HG02678 (cell line): ENCODE results near the gene MALRD1.

Experiments used
- ATAC-seq: cut with Tn5 transposase; IDR thresholded peaks from one replicate; pipeline ENCODE4 v1.9.1; 2021; ENCODE audit warnings: mild to moderate bottlenecking, moderate library complexity; ENCODE audit not compliant: unreplicated experiment

Gene MALRD1

DNA sequence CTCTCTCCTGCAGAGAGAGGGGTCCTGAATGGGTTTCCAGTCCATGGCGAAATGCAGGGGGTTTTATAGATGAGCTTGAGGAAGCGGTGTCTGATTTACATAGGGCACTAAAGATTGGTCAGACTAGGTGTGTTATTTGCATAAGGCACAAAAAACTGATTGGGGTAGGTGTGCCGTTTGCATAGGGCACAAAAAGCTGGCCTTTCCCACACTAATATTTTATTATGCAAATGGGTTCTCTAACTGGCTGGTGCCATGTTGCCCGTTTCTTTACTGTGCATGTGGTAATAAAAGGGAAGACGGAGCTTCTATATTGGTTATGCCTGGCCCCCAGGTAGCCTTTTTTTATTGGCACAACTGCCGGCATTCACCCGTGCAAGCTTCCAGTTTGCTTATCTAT is 50.2 kb downstream of the MALRD1 start:
- ATAC-seq: no peak

DNA sequence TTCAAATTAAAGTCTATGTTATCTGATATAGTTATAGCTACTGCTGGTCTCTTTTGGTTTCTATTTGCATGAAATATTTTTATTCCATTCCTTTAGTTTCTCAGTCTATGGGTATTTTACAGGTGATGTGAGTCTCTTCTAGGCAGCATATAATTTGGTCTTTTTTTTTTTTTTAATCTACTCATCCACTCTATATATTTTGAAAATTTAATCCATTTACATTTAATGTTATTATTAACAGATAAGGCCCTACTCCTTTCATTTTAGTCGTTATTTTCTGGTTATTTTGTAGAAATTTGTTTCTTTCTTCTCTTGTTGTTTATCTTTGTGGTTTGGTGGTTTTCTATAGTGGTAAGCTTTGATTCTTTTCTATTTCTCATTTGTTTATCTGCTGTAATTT is 58.8 kb downstream of the MALRD1 start:
- ATAC-seq: no peak

DNA sequence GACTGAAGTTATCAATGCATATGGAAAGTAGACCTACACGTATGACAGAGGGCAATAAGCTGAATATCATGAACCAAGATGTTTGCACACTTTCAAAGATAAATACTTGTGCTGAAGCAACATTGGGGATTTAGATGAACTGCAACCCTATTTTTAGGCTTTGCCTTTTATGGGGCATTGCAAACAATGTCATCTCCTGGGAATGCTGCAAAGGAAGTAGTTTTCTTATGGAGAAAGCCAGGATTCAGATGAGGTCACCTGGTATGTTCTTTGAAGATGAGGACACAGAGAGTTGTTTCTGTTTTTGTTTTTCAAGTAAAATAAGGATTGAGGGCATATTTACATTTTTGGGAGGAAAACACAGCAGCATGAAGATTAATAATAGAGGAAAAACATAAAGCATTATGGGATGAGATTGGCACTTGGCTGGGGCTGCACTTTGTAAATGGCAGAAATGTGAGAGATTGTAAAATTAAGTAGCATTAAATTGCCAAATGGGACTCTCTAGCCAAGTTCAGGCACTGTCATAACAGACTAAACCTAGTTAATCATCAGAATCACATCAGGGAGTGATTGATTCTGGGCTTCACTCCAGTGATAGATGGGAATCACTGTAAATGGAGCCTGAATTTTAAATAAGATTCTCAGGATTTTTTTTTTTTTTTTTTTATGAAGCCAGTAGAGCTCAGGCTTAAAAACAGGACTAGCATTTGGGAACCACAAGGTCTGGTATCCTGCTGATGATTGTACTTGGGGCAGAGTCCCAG is 63.1 kb downstream of the MALRD1 start:
- ATAC-seq: no peak

DNA sequence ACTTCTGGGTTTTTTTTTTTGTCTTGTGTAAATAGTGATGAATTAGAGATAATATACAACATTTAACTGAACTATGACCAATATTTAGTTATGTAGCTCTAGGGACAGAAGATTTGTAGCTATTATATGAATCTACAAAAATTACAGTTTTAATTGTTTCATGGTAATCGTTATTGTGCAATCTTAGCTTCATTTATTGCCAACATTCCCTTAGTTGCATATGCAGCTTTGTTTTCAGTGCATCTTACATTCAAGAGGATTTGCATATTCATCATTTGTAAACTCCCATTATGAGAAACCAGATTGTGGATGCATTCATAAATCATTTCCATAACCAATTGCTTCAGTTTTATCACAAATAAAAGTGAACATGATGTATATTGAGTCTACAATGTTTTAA is 68.8 kb downstream of the MALRD1 start:
- no peak for ATAC-seq

DNA sequence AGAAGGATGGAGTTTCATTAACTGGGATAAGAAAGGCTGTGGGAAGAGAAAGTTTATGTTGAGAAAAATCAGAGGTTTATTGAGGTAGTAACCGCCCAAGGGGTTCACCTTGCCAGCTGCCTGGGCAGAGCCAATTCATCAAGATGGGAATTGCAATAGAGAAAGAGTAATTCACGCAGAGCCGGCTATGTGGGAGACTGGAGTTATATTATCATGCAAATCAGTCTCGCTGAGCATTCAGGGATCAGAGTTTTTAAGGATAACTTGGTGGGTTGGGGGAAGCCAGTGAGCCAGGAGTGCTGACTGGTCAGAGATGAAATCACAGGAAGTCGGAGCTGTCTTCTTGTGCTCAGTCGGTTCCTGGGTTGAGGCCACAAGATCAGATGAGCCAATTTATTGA is 70.6 kb downstream of the MALRD1 start:
- no peak for ATAC-seq

DNA sequence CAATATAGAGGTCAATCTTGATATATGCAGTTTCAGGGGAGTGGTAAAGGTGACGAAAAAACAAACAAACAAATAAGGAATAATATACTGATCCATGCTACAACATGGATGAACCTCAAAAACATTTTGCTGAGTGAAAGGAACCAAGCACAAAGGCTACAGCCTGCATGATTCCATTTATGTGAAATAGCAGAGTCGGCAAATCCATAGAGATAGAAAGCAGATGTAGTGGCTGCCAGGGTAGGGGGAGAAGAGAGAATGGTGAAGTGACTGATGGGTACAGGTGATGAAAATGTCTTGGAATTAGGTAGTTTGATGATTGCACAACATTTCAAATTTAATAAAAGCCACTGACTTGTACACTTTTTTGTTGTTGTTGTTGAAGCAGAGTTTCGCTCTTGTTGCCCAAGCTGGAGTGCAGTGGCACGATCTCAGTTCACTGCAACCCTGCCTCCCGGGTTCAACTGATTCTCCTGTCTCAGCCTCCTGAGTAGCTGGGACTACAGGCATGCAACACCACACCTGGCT is 71.8 kb downstream of the MALRD1 start:
- no peak for ATAC-seq

DNA sequence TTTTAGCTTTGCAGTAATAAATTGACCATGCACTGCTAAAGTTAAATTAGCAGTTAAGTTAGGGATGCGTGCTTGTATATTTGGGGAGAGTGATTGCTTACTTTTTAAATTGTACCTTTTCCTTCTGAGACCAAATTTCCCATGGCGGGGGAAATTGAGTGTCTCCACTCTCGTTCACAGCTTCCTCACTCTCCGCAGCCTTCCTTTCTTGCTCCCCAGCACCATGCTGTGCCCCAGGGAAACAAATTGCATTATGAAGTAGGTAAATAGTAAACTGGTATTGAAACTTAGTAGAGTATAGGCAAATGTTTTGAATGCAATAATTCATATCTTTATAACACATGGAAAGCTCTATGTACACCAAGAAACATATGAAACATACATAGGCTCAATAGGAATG is 85.4 kb downstream of the MALRD1 start:
- no peak for ATAC-seq

DNA sequence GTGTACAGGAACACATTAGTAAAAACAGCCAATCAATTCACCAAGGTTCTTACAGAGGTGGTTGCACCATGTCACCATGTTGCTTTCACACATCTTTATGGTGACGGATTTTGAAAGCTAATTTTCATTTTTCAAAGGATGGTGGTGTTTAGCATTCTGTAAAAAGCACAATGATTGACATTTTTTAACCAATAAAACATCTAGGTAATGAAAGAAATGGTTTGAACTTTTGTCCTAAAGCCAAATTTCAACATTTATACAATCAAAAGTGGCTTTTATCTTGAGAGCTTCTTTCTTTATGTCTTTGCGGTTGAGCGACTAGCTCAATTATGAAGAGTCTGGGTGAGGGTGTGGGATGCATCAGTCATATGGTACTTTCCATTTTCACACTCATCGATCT is 94.4 kb downstream of the MALRD1 start:
- no peak for ATAC-seq

DNA sequence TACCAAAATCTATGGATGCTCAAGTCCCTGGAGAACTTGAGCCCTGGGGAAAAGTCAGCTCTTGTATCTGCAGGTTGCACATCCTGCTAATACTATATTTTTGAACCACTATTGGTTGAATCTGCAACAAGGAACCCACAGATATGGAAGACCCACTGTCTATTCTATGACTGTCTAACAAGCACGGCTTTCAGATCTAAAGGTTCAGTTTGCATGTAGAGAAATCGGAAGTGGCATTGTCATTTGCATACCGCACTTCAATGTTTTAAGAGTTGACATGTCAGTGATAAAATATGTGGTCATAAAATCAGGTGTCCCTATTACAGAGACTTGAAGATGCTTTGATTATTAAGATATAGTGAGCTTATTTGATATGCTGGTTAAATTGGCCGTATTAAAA is 95.6 kb downstream of the MALRD1 start:
- no peak for ATAC-seq

DNA sequence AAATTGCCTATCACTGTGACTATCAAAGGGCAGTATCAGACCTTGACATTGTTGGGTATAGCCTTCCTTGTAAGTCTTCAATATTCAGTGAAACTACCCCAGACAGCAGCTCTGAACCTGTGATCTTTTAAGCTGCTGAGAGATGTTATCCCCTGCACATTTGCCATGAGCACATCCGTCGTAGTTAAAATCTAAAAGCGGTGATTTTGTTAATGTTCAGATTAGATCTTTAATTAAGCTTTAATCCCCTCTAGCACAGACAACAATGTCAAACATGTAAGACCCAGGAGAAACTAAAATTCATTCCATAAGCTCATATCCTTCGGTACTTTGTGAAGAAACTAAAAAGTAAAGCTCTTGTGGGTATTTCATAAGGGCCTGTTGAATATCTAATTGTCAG is 105.8 kb downstream of the MALRD1 start:
- ATAC-seq: no peak

DNA sequence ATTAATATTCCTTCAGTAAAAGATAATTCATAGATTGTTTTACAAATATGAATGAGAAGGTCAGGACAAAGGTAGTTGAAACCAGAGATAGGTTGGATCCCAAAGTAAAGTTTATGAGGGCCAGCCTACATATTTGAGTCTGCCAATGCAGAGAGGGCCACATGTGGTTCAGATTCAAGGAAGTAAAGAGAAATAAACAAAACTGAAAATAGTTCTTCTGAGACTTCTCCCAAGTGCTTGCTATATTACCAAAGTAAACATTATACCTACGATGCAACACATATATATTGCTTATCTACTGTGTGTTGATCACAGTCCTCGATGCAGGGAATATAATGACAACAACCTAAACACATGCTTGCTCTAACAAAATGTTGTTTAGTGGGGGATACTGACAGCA is 109.8 kb downstream of the MALRD1 start:
- ATAC-seq: no peak

DNA sequence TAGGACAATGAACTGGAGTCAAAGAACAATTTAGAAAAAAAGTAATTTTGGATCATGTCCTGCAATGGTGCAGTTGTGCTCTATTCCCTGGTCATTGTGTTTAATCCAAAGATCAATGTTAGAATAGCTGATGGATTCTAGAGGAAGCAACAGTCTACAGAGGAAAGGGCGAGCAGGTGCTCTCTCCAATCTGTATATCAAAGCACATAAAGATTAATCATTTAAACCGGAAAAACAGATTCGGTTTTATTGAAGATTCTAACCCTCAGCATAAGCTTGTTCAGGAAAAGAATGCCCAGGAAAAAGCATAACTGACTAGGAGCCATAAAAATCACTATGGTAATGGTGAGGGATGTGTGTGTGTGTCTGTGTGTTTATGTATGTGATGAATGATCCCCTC is 110.3 kb downstream of the MALRD1 start:
- no peak for ATAC-seq

DNA sequence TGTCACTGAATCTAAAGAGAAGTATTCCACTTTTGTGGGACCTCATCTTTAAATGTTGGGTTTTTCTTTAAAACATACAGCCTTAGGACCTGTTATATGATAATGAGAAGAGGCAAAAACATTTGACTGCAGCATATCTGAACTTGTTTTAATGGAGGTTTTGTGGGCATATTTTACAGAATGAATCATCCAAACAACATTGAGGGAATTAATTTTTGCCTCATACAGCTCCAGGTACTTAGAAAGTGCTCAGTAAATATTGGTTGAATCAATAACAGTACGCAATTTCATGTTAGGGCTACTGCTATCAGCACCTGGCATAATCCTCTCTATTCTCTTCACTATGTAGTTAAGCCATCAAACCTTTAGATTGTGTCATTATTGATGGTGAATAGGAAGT is 115.9 kb downstream of the MALRD1 start:
- no peak for ATAC-seq

DNA sequence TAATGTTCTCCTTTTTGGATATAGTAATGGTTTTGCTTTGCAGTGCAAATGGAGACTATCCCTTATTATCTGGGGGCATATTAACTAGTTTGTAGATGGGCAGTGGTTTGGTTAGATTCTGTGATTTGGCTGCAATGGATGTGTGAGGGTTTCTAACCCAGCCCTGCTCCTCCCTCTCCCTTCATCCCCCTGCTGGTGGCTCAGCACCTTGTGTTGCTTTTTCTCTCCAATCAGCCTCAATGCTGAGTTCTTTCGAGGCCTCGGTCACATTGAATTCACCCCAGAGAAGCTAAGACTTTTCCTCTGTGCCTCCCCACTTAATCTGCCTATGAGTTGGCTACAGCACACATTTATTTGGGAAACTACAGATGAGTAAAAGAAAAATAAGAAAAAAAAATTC is 120.0 kb downstream of the MALRD1 start:
- ATAC-seq: no peak

DNA sequence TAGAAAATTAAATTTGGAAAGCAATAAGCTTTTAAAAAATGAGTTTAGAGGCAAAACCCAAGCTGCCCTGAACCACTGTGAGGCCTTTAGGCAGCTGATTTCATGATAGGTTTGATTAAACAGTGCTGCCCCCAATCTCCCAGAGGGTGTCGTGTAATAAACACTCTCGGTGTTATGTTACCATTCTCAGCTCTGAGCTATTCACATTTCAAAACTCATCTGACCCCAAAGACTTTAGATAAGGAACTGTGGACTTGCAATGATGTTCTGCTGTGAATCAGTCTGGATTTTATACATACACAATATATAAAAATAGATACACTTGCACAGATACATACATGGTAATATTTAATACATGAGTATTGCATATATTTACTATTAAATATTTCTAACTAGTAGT is 120.4 kb downstream of the MALRD1 start:
- no peak for ATAC-seq

DNA sequence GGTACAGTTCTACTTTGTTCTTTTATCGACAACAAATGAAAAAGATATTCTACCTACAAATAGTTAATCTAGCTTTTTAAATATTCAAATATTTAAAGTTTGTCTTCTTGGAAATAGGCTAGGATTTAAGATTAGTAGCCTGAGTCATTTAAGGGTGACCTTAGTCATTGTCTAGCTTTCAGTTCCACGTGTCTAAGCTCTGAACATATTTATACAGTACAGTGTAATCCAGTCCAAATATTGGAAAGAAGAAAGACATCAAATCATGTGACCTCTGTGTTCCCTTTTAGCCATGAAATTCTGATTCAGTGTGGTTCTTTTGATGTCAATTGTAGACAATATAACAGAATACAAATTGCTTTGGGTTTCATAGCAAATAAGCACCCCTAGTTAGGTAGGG is 121.1 kb downstream of the MALRD1 start:
- no peak for ATAC-seq

DNA sequence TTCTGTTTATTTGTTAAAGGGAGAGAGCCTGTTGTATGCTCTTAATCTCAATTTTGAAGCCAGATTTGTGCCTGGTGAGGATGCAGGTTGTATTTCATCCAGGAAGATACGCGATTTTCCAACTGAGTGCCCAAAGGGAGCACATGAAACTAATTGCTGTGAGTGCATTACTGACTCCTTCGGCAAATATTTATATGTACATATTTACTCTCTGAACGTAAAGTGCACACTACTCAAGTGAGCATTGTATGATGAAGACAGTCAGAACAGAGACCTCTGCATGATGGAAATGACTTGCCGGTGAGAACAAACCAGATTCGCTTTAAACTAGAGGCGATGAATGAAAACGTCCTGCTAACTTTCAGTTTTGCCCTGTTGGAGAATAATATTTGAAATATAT is 130.1 kb downstream of the MALRD1 start:
- ATAC-seq: no peak

DNA sequence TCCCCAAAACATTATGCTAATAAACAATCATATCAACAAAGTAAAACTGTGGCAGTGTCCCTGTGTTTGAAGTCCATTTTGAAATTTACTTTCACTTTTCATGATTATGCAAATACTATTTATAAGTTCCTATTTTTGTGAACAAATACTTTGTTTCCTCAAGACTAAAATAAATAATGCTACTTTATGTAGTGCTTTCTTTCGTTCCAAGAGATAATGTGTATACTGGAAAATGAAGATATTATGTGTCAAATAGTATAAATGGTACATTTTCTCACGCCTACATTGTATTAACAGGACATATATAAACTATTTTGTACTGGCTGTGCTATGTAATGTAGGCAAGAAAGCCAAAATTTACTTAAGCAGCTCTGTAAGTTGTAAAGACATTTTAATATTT is 136.3 kb downstream of the MALRD1 start:
- no peak for ATAC-seq

DNA sequence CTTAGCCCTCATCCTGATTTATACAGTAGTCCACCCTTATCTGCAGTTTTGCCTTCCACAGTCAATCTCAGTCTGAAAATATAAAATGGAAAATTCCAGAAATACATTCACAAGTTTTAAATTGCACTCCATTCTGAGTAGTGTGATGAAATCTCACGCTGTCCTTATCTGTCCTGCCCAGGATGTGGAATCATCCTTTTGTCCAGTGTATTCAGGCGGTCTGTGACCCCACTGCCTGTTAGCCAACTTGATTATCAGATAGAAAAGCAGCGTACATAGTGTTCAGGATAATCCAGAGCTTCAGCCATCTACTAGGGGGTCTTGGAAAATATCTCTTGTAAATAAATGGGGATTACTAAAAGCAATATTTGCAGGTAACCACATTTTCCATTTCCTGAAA is 146.3 kb downstream of the MALRD1 start:
- ATAC-seq: no peak

DNA sequence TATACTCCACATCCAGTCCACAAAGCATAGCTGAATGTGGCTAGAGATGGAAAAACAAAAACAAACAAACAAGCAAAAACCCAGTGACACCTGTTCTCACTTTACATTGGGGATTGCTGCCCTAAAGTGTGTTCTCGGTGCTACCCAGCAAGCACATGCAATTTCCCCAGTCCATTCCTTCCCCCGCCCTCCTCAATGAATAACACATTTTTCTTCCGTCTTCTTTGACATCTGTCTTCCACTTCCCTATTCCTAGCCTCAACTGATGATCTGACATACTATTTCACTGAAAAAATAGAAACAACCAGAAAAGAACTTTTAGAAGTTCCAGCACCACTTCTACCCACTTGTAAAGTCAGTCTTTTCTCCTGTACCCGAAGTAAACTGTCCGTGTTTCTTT is 147.1 kb downstream of the MALRD1 start:
- ATAC-seq: no peak

DNA sequence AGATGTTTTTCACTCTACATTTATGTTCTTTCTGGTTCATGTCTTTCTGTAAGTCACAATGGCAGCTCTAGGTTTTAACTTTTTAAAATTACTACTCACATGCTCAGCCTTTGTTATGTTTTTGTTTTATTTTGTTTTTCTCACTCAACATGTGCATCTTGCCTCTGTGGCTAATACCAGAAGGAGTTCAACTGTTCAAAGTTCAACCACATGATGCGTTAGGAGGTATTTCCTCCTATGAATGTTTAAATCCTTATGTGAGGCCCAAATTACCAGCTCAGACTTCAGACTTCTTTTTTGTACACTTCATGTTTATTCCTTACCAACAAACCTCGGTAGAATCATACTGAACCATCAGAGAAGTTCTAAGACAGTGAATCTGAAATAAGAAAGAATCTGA is 151.6 kb downstream of the MALRD1 start:
- ATAC-seq: no peak

DNA sequence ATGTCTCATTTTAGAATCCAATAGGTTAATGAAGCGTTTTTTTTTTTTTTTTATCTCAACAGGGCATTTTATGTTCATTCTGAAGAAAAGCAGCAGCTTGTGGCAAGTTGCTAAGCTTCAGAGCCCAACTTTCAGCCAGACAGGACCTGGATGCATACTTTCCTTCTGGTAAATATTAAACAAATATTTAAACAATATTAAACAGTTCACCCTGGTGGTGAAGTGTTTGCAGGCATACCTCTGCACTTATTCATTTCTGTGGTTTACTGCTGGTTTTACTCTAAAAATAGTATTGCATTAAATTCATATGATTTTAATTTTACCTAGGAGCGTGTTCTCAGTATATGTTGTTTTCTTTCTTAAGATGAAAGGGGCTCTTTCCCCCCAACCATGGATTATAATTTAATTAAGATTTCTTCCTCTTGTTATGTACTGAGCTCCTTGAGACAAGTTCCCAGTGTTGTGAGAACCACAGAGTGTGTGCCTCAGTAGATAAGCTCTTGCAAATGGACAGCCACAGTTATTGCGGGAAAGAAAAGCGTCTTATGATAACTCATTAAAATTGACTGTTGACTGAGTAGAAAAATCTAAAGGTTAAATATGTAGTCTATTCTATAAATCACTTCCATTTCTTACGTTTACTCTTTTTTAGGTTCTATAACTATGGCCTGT is 155.8 kb downstream of the MALRD1 start:
- no peak for ATAC-seq

DNA sequence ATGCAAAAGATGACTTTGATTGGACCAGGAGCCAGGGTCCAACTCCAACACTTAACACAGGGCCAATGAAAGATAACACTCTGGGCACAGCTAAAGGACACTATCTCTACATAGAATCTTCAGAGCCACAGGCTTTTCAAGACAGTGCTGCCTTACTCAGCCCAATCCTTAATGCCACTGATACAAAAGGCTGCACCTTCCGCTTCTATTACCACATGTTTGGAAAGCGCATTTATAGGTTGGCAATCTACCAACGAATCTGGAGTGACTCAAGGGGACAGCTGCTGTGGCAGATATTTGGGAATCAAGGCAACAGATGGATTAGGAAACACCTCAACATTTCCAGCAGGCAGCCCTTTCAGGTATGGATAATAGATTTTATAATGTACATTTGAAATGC is 160.7 kb downstream of the MALRD1 start:
- ATAC-seq: no peak
